Gastroesophageal sphincter (tissue), 3 donors: ENCODE results near the gene HTN3.
"Not testable (repeated sequence)": the region's sequence is repeated elsewhere in the genome, so short reads cannot be mapped to it uniquely, and the experiment has no call there.

Experiments
- EP300 ChIP-seq: sonication (generic); formaldehyde crosslinking; IDR thresholded peaks from one replicate; pipeline ENCODE4 v1.6.1; 2017; ENCODE audit warnings: antibody characterized with exemption, mild to moderate bottlenecking
- POLR2A ChIP-seq, 2 donors: fragments of 450-650 bp; IDR thresholded peaks; one replicate each; pipeline ENCODE4 v1.6.1; 2017; ENCODE audit warnings: antibody characterized with exemption in 2 of 2, mild to moderate bottlenecking in 2 of 2, moderate library complexity in 1 of 2
- POLR2AphosphoS5 ChIP-seq: sonication (generic); formaldehyde crosslinking; IDR thresholded peaks from one replicate; pipeline ENCODE4 v1.6.1; 2017; ENCODE audit warnings: antibody characterized with exemption
- TF ChIP-seq, protein P1 (sequence below), 4 experiments: fragments of 200-600 bp in 2 of 4; fragments of 450-650 bp in 2 of 4; sonication (generic) in 1 of 4; IDR thresholded peaks; one replicate each; pipeline ENCODE4 v1.5.1; 2017 to 2019; ENCODE audit warnings: antibody characterized with exemption in 4 of 4, mild to moderate bottlenecking in 2 of 4, moderate library complexity in 2 of 4

DNA sequence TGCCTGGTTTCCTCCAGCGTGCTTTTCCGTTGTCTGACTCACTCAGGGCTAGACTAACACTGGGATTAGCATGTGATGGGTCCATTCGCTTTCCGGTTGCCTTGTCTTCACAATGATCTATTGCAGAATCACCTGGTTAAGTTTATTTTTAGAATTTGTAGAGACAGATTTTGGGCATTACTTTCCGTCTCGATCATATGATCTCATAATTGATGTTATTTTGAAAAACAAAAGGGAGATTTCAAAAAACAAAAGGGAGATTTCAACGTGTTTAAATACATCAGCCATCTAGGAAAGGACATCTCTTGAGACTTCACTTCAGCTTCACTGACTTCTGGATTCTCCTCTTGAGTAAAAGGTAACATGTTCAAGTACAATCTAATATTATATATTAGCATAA lies at the start of gene HTN3:
- TF ChIP-seq, protein P1, sequence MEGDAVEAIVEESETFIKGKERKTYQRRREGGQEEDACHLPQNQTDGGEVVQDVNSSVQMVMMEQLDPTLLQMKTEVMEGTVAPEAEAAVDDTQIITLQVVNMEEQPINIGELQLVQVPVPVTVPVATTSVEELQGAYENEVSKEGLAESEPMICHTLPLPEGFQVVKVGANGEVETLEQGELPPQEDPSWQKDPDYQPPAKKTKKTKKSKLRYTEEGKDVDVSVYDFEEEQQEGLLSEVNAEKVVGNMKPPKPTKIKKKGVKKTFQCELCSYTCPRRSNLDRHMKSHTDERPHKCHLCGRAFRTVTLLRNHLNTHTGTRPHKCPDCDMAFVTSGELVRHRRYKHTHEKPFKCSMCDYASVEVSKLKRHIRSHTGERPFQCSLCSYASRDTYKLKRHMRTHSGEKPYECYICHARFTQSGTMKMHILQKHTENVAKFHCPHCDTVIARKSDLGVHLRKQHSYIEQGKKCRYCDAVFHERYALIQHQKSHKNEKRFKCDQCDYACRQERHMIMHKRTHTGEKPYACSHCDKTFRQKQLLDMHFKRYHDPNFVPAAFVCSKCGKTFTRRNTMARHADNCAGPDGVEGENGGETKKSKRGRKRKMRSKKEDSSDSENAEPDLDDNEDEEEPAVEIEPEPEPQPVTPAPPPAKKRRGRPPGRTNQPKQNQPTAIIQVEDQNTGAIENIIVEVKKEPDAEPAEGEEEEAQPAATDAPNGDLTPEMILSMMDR (IDR thresholded peaks at IDR 0.05), result not testable (repeated sequence)
- TF ChIP-seq POLR2A (IDR thresholded peaks at IDR 0.05); EP300; POLR2AphosphoS5: not testable (repeated sequence)
